IPS DF 4.7 (cell line): ENCODE measurements around the gene NQO1.
A peak's percentile ranks its signal among the peaks of the same experiment; 100 is the strongest.
"Not testable (repeated sequence)": the region's sequence is repeated elsewhere in the genome, so short reads cannot be mapped to it uniquely, and the experiment has no call there.

Experiments used
- DNase-seq: peaks from one replicate; pipeline ENCODE4 v3.0.0-alpha.2; 2013; ENCODE audit warnings: low spot score; ENCODE audit errors: extremely low read depth

Gene NQO1

DNA sequence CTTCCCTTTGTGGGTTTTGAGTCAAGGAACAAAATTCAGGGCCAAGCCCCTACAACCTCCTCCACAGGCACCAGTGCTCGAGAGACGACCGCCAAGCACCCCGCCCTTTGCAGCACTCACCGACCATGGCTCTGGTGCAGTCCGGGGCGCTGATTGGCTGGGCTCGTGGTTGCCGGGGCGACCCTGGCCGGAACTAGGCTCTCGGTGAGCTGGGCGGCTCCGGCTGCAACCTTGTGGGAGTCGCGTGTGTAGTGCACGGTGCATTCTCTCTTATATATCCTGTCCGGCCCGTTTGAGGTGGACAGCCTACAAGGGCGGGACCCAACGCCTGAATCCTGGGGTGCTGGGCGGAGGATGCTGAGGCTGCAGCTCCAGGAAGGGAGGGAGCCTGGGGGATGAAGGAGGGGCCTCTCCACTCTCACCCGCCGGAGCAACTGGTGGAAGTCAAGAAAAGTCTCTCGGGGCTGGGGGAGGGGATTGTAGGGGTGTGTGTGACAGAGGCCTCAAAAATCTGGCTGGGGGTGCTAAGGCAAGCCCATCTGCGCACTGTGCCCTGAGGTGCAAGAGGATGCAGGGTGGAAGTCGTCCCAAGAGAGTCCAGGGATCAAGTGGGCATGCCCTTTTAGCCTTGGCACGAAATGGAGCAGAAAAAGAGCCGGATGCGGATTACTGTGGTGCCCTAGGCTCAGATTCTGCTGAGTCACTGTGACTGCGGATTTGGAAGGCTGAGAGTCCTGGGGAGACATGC lies at the start of gene NQO1:
TSS of gene NQO1 (minus strand) at position 248 of the 748 bp plus-strand sequence. CDS start at position 127, 121 bp downstream.
- peak; percentile 79 for DNase-seq

DNA sequence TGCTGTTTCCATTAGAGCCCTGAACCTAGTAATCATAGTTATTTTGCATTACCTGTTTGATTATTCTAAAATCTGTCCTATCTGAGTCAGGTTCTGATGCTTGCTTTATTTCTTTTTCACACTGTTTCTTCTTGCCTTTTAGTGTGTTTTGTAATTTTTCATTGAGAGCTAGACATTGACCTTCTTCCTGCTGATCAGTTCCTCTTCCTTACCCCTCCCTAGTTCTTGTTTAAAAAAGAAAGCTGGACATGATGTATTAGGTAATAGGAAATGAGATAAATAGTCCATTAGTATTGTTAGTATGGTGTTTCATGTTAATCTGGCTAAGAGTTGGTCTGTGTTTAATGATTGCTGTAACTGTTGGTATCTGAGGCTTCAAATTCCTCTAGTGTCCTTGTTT lies 49.2 kb upstream of the NQO1 start:
- no peak for DNase-seq

DNA sequence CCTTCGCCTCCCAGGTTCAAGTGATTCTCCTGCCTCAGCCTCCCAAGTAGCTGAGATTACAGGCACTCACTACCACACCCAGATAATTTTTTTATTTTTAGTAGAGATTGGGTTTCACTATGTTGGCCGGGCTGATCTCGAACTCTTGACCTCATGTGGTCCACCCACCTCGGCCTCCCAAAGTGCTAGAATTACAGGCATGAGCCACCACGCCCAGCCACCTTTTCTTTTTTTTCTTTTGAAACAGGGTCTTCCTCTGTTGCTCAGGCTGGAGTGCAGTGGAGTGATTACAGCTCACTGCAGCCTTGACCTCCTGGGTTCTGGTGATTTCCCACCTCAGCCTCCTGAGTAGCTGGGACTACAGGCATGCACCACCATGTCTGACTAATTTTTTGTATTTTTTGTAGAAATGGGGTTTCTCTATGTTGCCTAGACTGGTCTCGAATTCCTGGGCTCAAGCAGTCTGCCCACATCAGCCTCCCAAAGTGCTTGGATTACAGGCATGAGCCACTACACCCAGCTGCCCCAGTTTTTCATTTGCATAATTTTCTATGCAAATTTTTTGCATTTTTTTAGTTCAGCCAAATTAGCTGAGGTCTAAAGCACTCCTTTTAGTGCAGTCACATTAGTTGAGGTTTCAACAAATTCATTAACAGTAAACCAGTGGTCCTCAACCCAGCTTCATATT lies 47.0 kb upstream of the NQO1 start:
- no peak for DNase-seq

DNA sequence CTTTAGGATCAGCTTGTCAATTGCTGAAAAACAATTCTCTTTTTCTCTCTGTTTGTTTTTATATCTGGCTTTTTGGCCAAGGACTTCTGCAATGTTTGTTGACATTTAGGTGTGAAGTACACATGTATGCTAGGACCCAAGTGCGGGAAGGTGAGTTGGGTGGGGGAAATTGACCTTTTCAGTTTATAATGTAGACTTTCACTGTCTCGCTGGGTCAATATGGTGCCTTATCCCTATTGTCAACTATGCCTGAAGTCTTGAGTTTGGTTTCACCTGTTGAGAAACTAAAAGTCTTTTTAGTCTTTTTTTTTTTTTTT lies 45.2 kb upstream of the NQO1 start:
- DNase-seq: no peak

DNA sequence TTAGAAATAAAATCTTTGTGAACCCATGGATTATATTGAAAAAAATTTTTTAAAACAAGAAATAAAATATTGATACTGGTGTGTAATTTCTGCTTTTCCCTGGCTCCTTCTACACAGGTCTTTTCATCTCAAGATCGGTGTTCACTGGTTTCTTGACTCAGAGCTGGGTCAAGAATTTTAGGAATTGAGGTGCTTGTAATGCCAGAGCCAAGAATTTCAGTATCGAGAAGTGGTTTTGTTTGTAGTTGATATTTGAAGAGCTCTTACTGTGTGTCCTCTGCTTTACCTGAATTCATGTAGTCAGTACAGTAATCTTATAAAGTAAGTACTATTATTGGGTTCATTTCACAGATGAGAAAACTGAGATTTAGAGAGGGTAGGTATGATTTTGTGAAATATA lies 43.0 kb upstream of the NQO1 start:
- no peak for DNase-seq

DNA sequence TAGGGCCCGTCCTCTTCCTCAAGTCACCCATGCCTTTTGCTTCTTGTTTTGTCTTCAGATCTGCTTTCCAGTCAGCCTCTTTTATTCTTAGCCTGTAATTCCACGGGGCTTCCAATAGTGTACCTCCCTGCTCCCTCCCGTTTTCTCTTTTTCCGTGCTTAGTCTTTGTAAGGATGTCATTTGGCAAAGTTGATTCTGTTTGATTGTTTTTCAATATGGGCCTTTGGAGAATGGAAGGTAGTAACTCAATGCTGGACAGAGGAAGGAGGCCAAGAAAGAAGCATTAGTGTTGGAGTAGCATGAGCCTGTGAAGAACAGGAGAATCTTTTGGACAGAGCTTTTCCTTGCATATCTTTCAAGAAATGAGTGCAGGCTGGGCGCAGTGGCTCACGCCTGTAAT lies 42.3 kb upstream of the NQO1 start:
- no peak for DNase-seq

DNA sequence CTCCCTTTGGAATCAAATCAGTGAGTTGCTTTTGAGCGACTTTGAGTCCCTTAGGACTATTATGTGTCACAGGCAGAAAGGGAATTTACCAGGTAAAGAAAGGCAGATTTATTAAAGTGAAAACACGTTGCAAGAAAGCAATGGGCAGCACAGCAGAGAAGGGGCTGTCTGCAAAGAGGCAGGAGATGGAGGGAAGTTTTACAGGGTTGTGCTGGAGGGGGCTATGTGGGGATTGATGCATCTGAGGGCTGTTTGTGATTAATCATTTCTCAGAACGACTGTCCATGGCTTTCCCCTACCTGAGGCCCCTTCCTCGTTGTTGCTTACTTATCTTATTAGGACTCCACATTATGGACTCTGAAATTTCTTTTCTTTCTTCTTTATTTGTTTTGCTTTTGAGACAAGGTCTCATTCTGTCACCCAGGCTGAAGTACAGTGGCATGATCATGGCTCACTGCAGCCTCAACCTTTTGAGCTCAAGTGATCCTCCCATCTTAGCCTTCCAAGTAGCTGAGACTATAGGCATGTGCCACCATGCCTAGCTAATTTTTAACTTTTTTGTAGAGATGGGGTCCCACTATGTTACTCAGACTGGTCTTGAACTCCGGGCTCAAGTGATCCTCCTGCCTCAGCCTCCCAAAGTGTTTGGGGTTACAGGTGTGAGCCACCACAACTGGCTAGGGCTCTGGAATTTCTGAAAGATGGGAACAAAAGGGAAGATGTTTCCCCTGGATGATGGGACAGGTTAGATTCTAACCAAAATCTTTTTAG lies 41.3 kb upstream of the NQO1 start:
- DNase-seq: no peak

DNA sequence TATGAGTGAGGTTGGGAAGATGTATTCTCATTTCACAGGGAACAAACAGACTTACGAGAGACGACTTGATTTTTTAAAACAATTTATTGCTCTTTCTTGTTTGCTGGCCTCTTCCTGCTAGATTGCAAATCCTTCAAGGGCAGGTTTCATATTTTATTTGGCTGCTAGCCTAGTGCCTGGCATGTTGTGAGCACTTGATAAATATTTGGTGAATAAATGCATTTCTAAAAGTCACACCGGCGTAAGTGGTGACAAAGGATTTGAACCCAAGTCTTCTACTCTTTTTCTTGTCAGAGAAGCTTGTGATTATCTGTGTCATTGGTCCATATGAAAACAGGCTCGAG lies 37.2 kb upstream of the NQO1 start:
- no peak for DNase-seq

DNA sequence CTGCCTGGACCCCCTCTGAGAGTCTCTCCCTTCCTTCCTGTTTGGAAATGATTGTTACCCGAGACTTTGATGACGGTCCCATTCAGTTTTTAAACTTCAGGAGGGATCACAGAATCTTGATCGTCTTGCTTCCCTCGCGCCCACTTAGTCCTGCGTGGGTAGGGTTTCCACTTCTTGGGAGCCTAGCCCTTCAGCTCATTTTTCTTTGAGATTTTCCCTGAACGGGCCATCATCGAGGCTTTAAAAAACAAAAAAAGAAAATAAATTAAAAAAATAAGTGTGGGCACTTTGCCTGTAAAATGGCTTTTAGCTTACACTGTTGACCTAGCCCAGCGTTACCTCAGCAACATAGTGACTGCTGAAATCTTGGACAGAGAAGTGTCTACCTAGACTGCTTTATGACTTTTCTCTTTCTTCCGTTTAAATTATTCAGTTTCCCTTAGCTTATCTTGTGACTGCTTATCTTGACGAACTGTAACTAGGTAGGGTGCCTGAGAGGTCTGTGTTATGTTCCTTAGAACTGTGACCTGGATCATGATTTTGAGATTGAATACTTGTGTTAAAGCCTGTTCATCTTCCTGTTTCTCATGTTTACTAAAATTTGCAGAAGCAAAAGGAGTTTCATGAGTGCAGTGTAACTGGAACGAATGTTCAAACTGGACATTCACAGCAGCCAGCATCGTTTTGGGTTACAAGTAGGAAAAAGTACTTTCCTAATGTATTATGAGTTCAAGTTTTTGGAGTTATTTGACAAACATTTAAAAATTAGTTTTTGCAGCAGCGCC lies 36.6 kb upstream of the NQO1 start:
- DNase-seq: no peak

DNA sequence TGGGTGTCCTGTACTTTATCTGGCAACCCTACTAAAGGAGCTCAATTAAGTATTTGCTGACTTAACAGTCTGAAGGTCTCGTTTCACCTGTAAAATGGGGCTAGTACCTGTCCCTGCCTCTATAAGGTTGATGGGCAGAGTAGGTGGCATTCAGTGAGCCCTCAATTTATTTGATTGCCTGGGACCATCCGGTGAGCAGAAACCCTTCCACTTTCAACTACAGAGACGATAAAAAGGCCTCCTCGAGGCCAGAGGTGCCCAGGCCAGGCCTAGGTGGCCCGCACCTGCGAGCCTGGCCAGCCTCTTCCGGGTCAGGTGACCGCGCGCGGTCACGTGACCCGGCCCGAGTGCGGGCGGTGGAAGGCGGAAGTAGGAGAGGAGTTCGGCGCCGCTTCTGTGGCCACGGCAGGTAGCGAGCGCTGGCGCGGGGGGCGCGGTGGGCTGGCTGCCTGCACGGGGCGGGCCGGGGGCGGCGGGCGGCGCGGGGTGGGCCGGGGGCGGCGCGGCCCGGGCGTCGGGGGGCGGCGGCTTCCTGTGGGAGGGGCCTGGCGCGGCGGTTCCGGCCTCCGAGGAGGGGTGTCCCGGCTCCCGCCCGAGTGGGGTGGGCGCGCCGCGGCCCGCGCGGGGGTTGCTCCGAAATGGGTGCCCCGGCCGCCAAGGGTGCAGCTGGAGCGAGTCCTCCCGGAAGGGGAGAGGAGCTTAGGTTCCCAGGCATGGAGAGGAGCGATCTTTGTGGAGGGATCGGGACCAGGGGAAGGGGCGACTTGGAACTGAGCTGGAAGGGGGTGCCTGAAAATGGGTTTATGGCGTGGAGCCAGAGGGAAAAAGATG lies 35.8 kb upstream of the NQO1 start, which contains the start of gene WWP2:
TSS of gene WWP2 (plus strand) at position 350 of the 831 bp plus-strand sequence. CDS start 24,679 bp downstream, outside the sequence.
- no peak for DNase-seq

DNA sequence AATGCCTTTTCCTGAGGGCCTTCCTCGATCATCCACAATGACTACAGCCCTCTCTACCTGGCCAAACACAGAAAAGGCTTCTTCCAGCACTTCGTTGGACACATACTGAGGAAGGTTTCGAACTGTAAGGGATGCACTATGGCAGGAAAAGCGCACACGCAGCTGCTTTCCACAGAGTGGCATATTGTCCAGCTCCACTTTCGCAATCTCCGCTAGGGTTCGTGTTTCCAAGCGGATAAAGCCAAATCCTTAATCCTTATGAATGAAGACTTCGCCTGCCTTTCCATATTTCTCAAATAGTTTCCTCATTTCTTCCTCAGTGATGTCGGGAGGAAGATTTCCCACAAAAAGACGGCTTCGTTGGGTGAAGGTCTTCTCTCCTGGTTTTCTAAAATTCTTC lies 31.0 kb upstream of the NQO1 start:
- DNase-seq: not testable (repeated sequence)

DNA sequence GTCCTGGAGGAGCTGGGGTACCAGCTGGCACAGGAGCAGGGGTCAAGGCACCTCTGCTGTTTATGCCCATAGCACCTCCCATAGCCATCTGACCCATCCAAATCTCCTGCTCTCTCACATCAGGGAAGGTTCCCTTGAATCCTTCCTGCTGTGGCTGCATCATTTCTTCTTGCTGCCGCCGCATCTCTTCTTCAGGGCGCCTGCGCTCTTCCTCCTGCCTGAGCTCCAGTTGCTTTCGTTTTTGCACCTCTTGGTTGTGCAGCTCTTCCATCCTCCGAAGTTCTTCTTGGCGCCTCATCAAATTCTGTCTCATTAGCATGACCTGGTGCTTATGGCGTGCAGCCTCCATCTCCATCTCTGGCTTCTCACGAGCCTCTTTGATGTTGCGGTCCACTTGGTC lies 30.3 kb upstream of the NQO1 start:
- DNase-seq: no peak

DNA sequence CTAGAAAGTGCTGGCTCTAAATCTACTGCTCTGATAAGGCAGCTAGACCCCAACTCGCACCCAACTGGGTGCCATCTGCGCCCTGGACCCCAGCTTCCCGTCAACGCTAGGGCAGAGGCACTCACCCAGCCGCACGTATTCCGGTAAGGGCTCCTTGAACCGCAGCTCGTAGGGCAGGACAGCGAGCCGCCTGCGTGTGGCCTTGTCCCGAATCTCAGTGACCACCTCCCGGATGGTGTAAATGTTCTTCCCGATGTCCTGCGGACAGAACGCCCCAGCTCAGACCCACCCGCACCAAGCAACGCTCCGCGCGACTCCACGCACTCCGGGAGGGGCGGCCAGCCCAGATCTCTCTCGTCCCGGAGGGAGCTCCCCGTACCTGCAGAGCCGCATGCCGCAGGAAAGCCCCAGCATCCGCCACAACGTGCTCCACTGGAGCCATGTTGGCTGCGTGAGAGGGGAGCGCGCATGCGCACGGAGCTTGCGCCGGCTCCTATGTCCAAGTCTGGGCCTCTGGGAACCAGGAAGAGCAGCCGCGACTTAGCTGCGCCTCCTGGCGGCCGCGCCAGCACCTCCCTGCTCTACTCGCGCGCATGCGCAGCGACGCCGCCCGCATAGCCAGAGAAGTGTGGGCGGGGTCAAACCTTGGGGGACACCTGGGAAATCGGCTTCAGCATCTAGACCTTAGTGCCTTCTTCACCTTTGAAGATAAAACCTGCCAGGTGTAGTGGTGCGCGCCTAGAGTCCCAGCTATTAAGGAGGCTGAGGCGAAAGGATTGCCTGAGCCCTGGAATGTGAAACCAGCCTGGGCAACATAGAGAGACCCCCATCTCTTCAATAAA lies 28.3 kb upstream of the NQO1 start, which contains the start of gene NOB1:
TSS of gene NOB1 (minus strand) at position 458 of the 842 bp plus-strand sequence. CDS start at position 442, 16 bp downstream.
- DNase-seq: peak; percentile 94

DNA sequence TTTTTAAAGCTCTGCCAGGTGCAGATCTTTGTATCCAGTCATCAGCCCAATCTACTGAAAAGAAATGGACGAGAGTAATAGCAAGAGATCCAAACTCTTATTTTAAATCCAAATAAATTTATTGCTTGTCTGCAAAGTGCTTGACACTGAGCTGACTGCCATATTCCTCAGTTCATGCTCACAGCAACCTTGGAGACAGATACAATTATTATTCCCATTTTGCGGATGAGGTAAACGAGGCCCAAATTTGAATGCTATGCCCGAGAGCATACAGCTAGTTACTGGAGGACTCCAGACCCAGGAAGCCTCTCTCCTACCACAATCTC lies 27.7 kb upstream of the NQO1 start:
- DNase-seq: no peak

DNA sequence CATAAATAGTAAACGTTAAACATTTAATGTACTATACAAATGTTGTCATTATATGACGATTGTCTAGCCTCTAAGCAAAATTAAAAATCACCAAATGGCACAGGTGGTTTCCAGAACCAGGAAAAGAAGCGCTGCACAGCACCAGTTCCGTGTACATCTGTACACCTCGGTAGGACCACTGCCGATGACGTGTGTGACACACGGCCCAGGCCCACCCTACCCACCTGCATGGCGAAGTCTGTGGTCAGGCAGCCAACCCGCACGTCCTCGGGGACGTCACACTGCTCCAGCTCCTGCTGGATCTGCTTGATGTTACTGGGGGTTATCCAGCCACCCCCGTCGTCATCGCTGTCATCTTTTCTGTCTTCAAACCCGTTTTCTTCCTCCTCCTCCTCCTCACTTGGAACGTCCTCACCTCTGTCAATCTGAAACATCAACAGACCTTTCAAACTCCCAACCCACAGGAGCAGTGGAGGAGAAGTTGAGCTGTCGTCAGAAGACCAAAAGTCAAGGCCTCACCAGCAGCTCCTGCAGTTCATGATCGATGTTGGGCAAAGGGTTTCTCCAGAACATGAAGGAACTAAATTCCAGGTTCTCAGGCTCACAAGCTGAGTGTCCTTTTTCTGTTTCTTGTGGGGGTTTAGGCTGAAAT lies 22.5 kb upstream of the NQO1 start:
- no peak for DNase-seq

DNA sequence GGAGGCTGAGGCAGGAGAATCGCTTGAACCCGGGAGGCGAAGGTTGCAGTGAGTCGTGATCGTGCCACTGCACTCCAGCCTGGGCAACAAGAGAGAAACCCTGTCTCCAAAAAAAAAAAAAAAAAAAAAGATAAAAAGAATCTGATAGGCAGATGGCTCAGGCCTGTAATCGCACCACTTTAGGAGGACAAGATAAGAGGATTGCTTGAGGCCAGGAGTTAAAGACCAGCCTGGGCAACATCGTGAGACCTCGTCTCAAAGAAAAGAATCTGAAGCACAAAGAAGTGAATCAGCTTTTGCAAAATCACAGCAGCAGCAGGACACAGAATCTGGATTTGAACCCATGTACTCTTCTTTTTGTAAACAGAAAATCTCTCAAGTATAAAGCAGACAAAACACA lies 20.8 kb upstream of the NQO1 start:
- DNase-seq: no peak

DNA sequence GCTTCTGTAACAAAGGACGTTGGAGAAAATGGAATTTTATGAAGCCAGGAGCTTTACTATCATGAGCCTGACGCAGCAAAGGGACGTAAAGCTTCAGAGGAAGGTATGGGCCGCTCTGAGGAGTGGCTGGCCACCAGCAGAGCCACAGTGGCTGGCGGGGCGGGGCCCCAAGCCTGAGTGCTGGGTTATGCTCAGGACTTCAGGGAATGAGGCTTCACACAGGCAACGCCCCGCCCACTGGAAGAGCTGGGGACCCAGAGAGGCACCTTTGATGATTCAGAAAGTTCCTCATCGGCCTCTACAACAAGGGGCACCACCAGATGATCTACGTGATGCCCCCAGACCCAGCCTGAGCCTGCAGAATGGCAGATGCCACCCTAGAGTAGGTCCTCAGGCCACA lies 19.6 kb upstream of the NQO1 start:
- DNase-seq: no peak

DNA sequence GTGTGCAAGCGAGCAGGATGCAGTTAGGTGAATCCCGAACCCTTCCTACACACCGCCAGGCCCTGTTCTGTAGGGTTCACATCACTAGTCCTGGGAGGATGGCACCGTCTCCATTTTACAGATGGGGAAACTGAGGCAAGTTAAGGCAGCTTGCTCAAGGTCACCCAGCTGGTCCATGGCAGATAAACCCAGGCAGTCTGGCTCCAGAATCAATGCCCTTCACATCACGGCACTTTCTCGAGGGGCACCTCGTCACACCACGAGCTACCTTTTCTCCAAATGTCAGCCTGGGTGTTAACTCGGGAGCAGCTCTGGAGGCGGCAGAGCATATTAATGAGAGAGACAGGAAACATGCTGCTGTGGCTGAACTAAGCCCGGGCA lies 18.9 kb upstream of the NQO1 start:
- DNase-seq: no peak
